HepG2 (cell line): ENCODE results near the gene GABRG3. TPM values are rescaled to one million over a fixed set of nuclear protein-coding genes. Genes with fewer than 3 reads are reported as not detected.

Source experiments
- ATAC-seq: fragments of 200-7000 bp; cut with Tn5 transposase; 3 replicates; pipeline ENCODE4 v1.9.1; 2020; ENCODE audit warnings: mild to moderate bottlenecking, moderate library complexity
- BruUV-seq: library from RNA; stranded (reverse); fragments of 400-500 nt; replicated peaks from 2 replicates; lab custom pipeline; 2021; lab: Mats Ljungman, UMichigan
- CTCF ChIA-PET: fragments of 300-600 bp; formaldehyde crosslinking; extraction: SDS; loops from one replicate; lab custom pipeline; 2021; ENCODE audit warnings: low total read pairs, inconsistent platforms, low intra/inter-chr PET ratio; lab: Yijun Ruan, JAX
- POLR2A ChIA-PET: fragments of 350-600 bp; sonication (Branson Sonifier 250); formaldehyde crosslinking; loops from one replicate; lab custom pipeline; 2020; ENCODE audit warnings: antibody characterized with exemption, inconsistent platforms; lab: Yijun Ruan, JAX
- DNase-seq: peaks from one replicate; pipeline ENCODE4 v3.0.0-alpha.2; 2015; ENCODE audit warnings: low spot score
- FAIRE-seq: peaks from 3 replicates; lab custom pipeline; 2011; peaks lifted over from hg19 to GRCh38; lab: Jason Lieb, UNC
- H2AFZ ChIP-seq: one replicate; pipeline ENCODE4 v1.6.1; 2011; ENCODE audit warnings: low read length, inconsistent platforms
- H3K27ac ChIP-seq: fragments of 300-600 bp; 3 replicates; pipeline ENCODE4 v1.8.0; 2011; ENCODE audit warnings: mixed run types, mild to moderate bottlenecking, mixed read lengths, low read length, inconsistent platforms; ENCODE audit not compliant: insufficient read depth; ENCODE audit errors: extremely low read length
- H3K27me3 ChIP-seq, 2 experiments: fragments of 200-600 bp in 1 of 2; 2 replicates in 1 of 2; 3 replicates in 1 of 2; pipeline versions ENCODE4 v1.6.0 to v1.8.0; 2011; ENCODE audit warnings: low read length in 2 of 2, mild to moderate bottlenecking in 2 of 2, moderate library complexity in 2 of 2, inconsistent platforms in 1 of 2; ENCODE audit not compliant: insufficient read depth in 2 of 2, control insufficient read depth in 1 of 2
- H3K36me3 ChIP-seq, 2 experiments: fragments of 200-600 bp in 1 of 2; replicated peaks in 1 of 2; 2 replicates in 1 of 2; 3 replicates in 1 of 2; pipeline versions ENCODE4 v1.5.1 to v1.8.0; 2011; ENCODE audit warnings: low read length in 2 of 2, inconsistent platforms in 1 of 2; ENCODE audit not compliant: insufficient read depth in 2 of 2, control insufficient read depth in 1 of 2
- H3K4me1 ChIP-seq: 2 replicates; pipeline ENCODE4 v1.5.1; 2012; ENCODE audit warnings: low read length, inconsistent platforms; ENCODE audit not compliant: insufficient read depth
- H3K4me2 ChIP-seq: 2 replicates; pipeline ENCODE4 v1.6.0; 2011; ENCODE audit warnings: low read depth, low read length, inconsistent platforms
- H3K4me3 ChIP-seq, 3 experiments: fragments of 200-600 bp in 1 of 3; sonication (generic), shearing (Covaris generic) in 1 of 3; replicated peaks in 1 of 3; 2 replicates each; pipeline ENCODE4 v1.5.1; 2011 to 2016; ENCODE audit warnings: low read length in 3 of 3, inconsistent platforms in 2 of 3, low read depth in 2 of 3, mild to moderate bottlenecking in 2 of 3, control low read depth in 1 of 3, mixed read lengths in 1 of 3; ENCODE audit not compliant: insufficient read depth in 1 of 3
- H3K79me2 ChIP-seq: one replicate; pipeline ENCODE4 v1.6.1; 2011; ENCODE audit warnings: low read length, inconsistent platforms; ENCODE audit not compliant: insufficient read depth
- H3K9ac ChIP-seq: 2 replicates; pipeline ENCODE4 v1.6.0; 2011; ENCODE audit warnings: mild to moderate bottlenecking, low read depth, low read length, inconsistent platforms; ENCODE audit not compliant: insufficient read depth
- H3K9me3 ChIP-seq: 2 replicates; pipeline ENCODE4 v1.5.1; 2012; ENCODE audit warnings: mild to moderate bottlenecking, low read length
- H4K20me1 ChIP-seq: 2 replicates; pipeline ENCODE4 v1.6.0; 2011; ENCODE audit warnings: inconsistent platforms, mild to moderate bottlenecking, low read length, moderate library complexity; ENCODE audit not compliant: insufficient read depth
- ATRX ChIP-seq: sonication (generic); formaldehyde crosslinking; IDR thresholded peaks from 2 replicates; pipeline ENCODE4 v1.4.0; 2020; ENCODE audit warnings: missing genetic modification reagents, borderline replicate concordance
- BRD4 ChIP-seq: sonication (generic); formaldehyde crosslinking; IDR thresholded peaks from 2 replicates; pipeline ENCODE4 v1.4.0; 2020; ENCODE audit warnings: missing genetic modification reagents
- CHD2 ChIP-seq: IDR thresholded peaks from 2 replicates; pipeline ENCODE4 v1.6.1; 2011; ENCODE audit warnings: low read depth, low read length, improper control_type of control experiment
- MAFF ChIP-seq: IDR thresholded peaks from 2 replicates; pipeline ENCODE4 v1.6.1; 2011; ENCODE audit warnings: low read depth, low read length, improper control_type of control experiment
- MAFK ChIP-seq, 2 experiments: IDR thresholded peaks in 1 of 2; conservative IDR thresholded peaks in 1 of 2; 2 replicates each; pipeline ENCODE4 v1.6.1; 2011; ENCODE audit warnings: improper control_type of control experiment in 2 of 2, low read length in 2 of 2
- ZBTB1 ChIP-seq: sonication (generic); formaldehyde crosslinking; IDR thresholded peaks from 2 replicates; pipeline ENCODE4 v1.4.0; 2020; ENCODE audit warnings: missing genetic modification reagents, borderline replicate concordance
- ZNF564 ChIP-seq: sonication (generic); formaldehyde crosslinking; IDR thresholded peaks from 2 replicates; pipeline ENCODE4 v1.8.1; 2023; ENCODE audit warnings: mild to moderate bottlenecking, missing genetic modification reagents
- ZNF615 ChIP-seq: sonication (generic); formaldehyde crosslinking; IDR thresholded peaks from 2 replicates; pipeline ENCODE4 v1.5.0; 2020; ENCODE audit warnings: mild to moderate bottlenecking, missing genetic modification reagents, borderline replicate concordance
- WGBS: methylation state at CpG from one replicate; pipeline ENCODE4 v1.1.6; 2017; ENCODE audit warnings: low lambda C conversion rate; 5-methylcytosine and 5-hydroxymethylcytosine counted together
- in situ Hi-C: cut with HindIII; loops from 2 replicates; pipeline ENCODE4 v1.10.0; 2017; ENCODE audit warnings: low pct_unique_long_range_greater_than_20kb; ENCODE audit not compliant: extremely low pct_ligation_motif_present
- intact Hi-C: fragments of 100-400 bp; cut with micrococcal nuclease; formaldehyde crosslinking; loops from one replicate; pipeline ENCODE4 v1.10.0; 2022; ENCODE audit not compliant: unreplicated experiment
- polyA plus RNA-seq, 8 experiments: library from polyadenylated mRNA; depleted of rRNA in 3 of 8; stranded (reverse) in 7 of 8; unstranded in 1 of 8; fragments of >200 nt; fragmentation: Illumina TruSeq in 4 of 8; extraction: Trizol in 4 of 8; gene quantifications; 2 replicates each; pipeline versions ENCODE4 v1.2.1 to v1.2.3, GENCODE V29; 2011 to 2016; ENCODE audit warnings: low read depth in 4 of 8, missing spikeins in 1 of 8, mixed read lengths in 1 of 8; ENCODE audit not compliant: insufficient read depth in 1 of 8
- total RNA-seq, 5 experiments: library from RNA; depleted of rRNA; stranded (reverse); fragments of >200 nt; fragmentation: Illumina TruSeq; extraction: Trizol; gene quantifications; 2 replicates each; pipeline ENCODE4 v1.2.3, GENCODE V29; 2016; ENCODE audit warnings: low read depth in 1 of 5
- TF ChIP-seq, protein P1 (sequence below): sonication (generic); formaldehyde crosslinking; IDR thresholded peaks from 2 replicates; pipeline ENCODE4 v1.5.0; 2020; ENCODE audit warnings: missing genetic modification reagents, mild to moderate bottlenecking, borderline replicate concordance
- TF ChIP-seq, protein P2 (sequence below): sonication (generic); formaldehyde crosslinking; IDR thresholded peaks from 2 replicates; pipeline ENCODE4 v1.4.0; 2020; ENCODE audit warnings: missing genetic modification reagents, borderline replicate concordance
- TF ChIP-seq, protein P3 (sequence below): sonication (generic); formaldehyde crosslinking; IDR thresholded peaks from 2 replicates; pipeline ENCODE4 v1.4.0; 2020; ENCODE audit warnings: missing genetic modification reagents
- TF ChIP-seq, protein P4 (sequence below), 2 experiments: sonication (generic) in 1 of 2; formaldehyde crosslinking in 1 of 2; IDR thresholded peaks; 2 replicates each; pipeline versions ENCODE4 v1.6.1 to v1.9.0; 2014 to 2022; ENCODE audit warnings: antibody characterized with exemption in 1 of 2, borderline replicate concordance in 1 of 2, inconsistent platforms in 1 of 2, low read depth in 1 of 2, missing genetic modification reagents in 1 of 2

Gene GABRG3
- total and polyA plus RNA-seq, 2 of the 13 experiments (the other 11 are each of a cell fraction or from before 2014, with no cell fraction given), result not detected

DNA sequence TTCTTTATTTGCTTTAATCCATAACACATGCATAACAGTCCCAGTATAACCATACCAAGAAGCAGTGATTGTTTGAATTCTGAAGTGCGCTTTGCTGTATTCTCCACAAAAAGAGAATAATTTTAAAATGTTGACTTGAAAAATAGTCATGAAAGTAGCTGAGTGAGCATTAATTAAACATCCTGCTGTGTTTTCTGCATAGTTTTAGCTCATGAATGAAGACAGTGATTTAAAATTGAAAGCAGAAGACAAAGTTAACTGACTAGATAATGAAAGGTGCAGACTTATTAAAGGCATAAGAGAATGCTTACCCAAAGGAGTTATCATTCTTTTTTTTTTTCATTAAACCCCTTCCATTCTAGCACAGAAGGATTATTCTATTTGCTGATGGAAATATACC is 143.5 kb downstream of the GABRG3 start:
- in situ Hi-C loops, result no loop called here
- 85% methylated on average over 1 of the region's 1 CpG for WGBS
- Histone ChIP-seq H4K20me1 (no peaks in the 10 kb centered on the region), H3K4me1 (no peaks in the 10 kb centered on the region), H3K4me3 (no peak overlapping the region), H3K9ac (no peak overlapping the region), H3K9me3 (peaks cover 19% of the 10 kb centered on the region; the same call in 1 of the 2 replicates), H3K36me3 (no peaks in the 10 kb centered on the region), H3K27me3 (no peaks in the 10 kb centered on the region), H3K27ac (no peak overlapping the region), H3K79me2 (no peaks in the 10 kb centered on the region), H2AFZ (no peak overlapping the region), H3K4me2 (no peak overlapping the region)
- ATAC-seq, result no peak
- no TSS peak for BruUV-seq
- FAIRE-seq, result no peak
- CTCF ChIA-PET, result no interaction called here
- POLR2A ChIA-PET, result no interaction called here
- no peak for DNase-seq
- TF ChIP-seq, protein P1, sequence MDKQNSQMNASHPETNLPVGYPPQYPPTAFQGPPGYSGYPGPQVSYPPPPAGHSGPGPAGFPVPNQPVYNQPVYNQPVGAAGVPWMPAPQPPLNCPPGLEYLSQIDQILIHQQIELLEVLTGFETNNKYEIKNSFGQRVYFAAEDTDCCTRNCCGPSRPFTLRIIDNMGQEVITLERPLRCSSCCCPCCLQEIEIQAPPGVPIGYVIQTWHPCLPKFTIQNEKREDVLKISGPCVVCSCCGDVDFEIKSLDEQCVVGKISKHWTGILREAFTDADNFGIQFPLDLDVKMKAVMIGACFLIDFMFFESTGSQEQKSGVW, result no peak
- TF ChIP-seq, protein P2, sequence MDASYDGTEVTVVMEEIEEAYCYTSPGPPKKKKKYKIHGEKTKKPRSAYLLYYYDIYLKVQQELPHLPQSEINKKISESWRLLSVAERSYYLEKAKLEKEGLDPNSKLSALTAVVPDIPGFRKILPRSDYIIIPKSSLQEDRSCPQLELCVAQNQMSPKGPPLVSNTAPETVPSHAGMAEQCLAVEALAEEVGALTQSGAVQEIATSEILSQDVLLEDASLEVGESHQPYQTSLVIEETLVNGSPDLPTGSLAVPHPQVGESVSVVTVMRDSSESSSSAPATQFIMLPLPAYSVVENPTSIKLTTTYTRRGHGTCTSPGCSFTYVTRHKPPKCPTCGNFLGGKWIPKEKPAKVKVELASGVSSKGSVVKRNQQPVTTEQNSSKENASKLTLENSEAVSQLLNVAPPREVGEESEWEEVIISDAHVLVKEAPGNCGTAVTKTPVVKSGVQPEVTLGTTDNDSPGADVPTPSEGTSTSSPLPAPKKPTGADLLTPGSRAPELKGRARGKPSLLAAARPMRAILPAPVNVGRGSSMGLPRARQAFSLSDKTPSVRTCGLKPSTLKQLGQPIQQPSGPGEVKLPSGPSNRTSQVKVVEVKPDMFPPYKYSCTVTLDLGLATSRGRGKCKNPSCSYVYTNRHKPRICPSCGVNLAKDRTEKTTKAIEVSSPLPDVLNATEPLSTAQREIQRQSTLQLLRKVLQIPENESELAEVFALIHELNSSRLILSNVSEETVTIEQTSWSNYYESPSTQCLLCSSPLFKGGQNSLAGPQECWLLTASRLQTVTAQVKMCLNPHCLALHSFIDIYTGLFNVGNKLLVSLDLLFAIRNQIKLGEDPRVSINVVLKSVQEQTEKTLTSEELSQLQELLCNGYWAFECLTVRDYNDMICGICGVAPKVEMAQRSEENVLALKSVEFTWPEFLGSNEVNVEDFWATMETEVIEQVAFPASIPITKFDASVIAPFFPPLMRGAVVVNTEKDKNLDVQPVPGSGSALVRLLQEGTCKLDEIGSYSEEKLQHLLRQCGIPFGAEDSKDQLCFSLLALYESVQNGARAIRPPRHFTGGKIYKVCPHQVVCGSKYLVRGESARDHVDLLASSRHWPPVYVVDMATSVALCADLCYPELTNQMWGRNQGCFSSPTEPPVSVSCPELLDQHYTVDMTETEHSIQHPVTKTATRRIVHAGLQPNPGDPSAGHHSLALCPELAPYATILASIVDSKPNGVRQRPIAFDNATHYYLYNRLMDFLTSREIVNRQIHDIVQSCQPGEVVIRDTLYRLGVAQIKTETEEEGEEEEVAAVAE, result no peak
- TF ChIP-seq ATRX (no peak), CHD2 (no peak), ZBTB1 (CRISPR knock-in tag) (no peak), ZNF564 (CRISPR knock-in tag) (no peak), MAFK (conservative IDR thresholded peaks at IDR 0.05 in 1 of 2, IDR thresholded peaks at IDR 0.05 in 1 of 2; ENCODE audit: low read length in 2 of 2) (peak; percentile 23 to 62; a peak in 3 of 4 replicates), ZNF615 (no peak), BRD4 (no peak), MAFF (peak; percentile 25; the same call in 1 of the 2 replicates)
- TF ChIP-seq, protein P3, sequence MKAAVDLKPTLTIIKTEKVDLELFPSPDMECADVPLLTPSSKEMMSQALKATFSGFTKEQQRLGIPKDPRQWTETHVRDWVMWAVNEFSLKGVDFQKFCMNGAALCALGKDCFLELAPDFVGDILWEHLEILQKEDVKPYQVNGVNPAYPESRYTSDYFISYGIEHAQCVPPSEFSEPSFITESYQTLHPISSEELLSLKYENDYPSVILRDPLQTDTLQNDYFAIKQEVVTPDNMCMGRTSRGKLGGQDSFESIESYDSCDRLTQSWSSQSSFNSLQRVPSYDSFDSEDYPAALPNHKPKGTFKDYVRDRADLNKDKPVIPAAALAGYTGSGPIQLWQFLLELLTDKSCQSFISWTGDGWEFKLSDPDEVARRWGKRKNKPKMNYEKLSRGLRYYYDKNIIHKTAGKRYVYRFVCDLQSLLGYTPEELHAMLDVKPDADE, result no peak
- TF ChIP-seq, protein P4, sequence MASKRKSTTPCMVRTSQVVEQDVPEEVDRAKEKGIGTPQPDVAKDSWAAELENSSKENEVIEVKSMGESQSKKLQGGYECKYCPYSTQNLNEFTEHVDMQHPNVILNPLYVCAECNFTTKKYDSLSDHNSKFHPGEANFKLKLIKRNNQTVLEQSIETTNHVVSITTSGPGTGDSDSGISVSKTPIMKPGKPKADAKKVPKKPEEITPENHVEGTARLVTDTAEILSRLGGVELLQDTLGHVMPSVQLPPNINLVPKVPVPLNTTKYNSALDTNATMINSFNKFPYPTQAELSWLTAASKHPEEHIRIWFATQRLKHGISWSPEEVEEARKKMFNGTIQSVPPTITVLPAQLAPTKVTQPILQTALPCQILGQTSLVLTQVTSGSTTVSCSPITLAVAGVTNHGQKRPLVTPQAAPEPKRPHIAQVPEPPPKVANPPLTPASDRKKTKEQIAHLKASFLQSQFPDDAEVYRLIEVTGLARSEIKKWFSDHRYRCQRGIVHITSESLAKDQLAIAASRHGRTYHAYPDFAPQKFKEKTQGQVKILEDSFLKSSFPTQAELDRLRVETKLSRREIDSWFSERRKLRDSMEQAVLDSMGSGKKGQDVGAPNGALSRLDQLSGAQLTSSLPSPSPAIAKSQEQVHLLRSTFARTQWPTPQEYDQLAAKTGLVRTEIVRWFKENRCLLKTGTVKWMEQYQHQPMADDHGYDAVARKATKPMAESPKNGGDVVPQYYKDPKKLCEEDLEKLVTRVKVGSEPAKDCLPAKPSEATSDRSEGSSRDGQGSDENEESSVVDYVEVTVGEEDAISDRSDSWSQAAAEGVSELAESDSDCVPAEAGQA (IDR thresholded peaks at IDR 0.05; ENCODE audit: low read depth), result no peak
- TF ChIP-seq, protein P4 (CRISPR knock-in tag; IDR thresholded peaks at IDR 0.05; ENCODE audit: borderline replicate concordance), result no peak
- intact Hi-C loops, result no loop called here
